C4-2B (cell line): ENCODE measurements around the gene GAB4.

Source experiments
- ZFX ChIP-seq: fragments of 450-650 bp; IDR thresholded peaks from 2 replicates; pipeline ENCODE4 v1.6.1; 2017
- TF ChIP-seq, protein P1 (sequence below): fragments of 450-650 bp; conservative IDR thresholded peaks from 2 replicates; pipeline ENCODE4 v1.5.1; 2017; ENCODE audit warnings: mild to moderate bottlenecking

- TF ChIP-seq, protein P1, sequence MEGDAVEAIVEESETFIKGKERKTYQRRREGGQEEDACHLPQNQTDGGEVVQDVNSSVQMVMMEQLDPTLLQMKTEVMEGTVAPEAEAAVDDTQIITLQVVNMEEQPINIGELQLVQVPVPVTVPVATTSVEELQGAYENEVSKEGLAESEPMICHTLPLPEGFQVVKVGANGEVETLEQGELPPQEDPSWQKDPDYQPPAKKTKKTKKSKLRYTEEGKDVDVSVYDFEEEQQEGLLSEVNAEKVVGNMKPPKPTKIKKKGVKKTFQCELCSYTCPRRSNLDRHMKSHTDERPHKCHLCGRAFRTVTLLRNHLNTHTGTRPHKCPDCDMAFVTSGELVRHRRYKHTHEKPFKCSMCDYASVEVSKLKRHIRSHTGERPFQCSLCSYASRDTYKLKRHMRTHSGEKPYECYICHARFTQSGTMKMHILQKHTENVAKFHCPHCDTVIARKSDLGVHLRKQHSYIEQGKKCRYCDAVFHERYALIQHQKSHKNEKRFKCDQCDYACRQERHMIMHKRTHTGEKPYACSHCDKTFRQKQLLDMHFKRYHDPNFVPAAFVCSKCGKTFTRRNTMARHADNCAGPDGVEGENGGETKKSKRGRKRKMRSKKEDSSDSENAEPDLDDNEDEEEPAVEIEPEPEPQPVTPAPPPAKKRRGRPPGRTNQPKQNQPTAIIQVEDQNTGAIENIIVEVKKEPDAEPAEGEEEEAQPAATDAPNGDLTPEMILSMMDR: no peak
- no peak for TF ChIP-seq ZFX
Measured at GRCh38 chr22:16922076-16922475, 85.9 kb downstream of the GAB4 start.
